Stimulated activated CD4-positive, alpha-beta T cell treated with anti-CD3 and anti-CD28 coated beads, Interleukin-2, amount 100 ng/mL, for 48 hours (primary cell): ENCODE data around the gene ABI3BP.

Source experiments
- DNase-seq, 2 donors: peaks; one replicate each; pipeline ENCODE4 v3.0.0-alpha.2; 2020

ABI3BP gene

DNA sequence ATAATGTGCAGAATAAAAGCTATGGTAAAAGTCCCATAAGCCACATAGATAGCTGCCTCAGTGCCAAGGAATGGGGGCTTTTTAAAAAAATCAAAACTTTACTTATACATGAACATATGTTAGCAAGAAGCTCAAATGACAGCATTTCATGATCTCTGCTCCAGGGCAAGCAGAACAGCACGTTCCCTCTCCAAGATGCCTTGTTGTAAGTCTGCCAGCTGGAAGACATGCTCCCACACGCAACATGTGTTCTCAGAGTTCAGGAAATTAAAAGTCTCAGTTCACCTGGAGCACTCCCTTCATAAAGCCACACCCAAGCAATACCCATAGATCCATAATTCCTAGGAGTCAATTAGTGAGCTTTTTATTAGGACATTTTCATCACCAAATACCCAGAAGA is 52.2 kb downstream of the ABI3BP start:
- no peak for DNase-seq

DNA sequence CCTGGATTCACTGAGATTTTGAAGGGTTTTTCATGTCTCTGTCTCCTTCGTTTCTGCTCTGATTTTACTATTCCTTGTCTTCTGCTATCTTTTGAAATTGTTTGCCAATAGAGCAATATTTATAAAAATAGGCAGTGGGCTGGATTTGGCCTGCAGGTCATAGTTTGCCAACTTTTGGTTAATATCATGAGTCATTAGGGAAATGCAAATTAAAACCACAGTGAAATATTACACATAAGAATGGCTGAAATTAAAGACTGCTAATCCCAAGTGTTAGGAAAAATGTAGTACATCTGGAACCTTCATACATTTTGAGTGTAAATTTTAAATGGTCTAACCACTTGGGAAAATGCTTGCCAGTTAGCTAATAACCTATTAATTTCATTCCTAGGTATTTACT is 56.3 kb downstream of the ABI3BP start:
- no peak for DNase-seq

DNA sequence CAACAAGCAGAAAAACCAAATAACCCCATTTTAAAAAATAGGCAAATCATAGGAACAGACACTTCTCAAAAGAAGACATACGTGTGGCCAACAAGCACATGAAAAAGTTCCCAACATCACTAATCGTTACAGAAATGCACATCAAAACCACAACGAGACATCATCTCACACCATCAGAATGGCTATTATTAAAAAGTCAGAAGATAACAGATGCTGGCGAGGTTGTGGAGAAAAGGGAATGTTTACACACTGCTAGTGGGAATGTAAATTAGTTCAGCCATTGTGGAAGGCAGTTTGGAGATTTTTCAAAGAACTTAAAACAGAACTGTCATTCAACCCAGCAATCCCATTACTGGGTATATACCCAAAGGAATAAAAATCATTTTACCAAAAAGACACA is 60.7 kb downstream of the ABI3BP start:
- no peak for DNase-seq

DNA sequence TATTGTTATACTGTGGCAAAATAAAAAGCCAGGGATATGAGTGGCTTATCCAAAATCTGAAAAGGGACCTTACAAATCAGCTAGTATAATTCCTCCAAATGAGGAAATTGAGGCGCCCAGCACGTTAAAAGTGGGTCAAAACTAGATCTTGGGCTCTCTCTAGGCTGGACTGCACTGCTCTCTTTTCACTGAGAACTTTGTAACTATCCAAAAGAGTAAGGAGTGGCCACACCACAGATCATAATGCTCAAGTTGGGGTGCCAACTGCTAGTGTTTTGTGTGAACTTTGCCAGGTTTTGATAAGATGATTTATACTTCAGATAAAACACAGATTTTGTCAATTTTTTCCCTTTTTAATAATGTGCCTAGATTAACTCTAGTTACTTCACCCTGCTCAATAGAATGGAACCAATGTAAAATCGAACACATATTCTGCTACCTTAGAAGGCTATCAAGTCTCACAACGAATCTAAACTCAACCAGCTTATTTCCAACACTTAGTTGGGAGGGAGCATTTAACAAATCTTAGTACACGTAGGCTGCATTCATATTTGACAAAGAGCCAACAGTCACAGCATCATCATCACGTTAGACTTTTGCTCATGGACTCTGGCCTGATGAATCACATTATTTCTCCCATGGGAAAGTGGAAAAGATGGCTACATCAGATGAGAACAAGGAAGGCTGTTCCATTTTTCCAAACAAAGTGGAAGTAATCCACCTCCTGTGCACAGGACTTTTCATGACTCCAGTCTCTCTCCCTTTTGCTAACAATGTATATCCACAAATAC is 64.4 kb downstream of the ABI3BP start:
- no peak for DNase-seq

DNA sequence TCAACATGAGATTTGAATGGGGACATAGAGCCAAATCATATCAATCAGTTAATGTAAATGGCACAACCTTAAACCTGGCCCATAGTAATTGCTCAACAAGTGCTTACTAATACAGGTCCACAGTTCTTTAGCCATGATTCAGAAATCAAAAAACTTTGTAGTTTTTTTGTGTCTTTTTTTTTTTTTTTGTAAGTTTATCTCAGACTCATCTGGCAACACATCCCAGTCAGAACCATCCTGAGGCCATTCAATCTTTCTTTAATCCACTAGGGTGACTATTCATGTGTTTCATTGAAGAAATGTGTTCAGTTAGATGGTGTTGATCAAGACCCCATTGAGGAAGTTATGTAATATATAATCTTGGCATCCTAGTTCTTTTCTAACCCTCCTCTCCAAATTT is 65.4 kb downstream of the ABI3BP start:
- no peak for DNase-seq

DNA sequence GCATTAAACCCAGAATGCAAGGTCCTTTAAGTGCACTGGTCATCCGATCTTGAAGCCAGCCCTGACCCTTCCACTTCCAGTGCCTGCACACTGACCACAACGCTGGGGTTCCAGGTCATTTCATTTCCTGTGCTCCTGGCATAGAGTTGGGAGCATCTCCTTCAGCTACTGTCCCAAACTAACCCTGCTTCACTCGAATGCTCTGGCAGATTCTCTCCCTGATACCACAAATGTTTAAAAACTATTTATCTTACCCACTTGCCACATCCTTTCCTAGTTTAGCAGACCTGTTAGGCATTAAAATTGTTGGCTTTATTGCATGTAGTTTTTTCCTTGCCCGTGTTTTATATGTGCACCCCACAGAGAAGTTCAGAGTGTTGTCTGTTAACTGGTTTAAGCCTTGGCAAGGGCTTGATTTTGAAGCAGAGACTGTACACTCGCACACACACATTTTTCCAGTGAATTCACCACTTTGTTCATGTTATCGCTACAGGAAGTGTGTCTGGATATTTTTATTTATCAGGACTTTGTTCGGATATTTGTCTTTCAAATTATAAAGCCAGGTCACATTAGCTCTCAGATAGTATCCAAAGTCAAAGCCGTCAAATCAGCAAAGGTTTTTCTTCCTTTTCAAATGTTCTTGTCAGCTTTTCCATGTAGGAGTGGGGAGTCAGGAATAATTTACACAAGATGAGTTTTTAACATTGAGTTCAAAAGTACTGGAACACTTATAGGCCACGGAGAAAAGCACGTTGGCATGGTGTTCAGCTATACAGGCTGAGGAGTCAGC is 77.3 kb downstream of the ABI3BP start:
- no peak for DNase-seq

DNA sequence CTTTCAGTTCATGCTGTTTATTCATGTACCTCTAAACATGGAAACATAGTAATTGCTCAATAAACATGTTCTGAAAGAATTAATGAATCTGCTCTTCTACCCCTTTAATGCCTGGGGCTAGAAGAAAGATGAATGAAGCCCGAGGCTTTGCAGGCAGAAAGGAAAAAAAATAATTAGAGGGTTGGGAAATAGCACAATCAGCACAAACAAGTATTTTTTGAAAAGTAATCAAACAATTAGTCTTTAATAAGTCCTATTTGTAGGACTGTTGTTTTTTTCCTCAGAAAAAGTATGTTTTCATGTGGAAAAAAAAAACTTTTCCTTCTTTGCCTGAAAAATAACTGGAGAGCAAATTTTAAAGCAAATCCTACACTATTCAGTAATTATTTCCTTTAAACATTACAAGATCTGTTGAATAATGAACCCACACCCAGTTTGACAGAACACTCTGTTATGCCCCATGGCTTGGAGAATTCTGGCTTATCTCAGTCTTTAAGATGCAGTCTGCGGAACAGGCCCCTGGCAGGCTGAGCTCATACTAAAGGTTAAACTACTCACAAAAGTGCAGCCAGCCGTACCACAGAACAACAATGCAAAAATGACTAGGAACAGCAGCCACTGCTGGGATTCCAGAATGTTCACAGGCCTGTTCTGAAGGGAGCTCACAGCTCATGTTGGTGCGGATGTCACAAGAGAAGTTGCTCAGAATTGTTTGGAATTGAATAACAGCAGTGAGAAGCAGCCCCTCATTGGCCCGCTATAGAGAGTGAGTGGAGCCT is 79.2 kb downstream of the ABI3BP start:
- DNase-seq, result no peak

DNA sequence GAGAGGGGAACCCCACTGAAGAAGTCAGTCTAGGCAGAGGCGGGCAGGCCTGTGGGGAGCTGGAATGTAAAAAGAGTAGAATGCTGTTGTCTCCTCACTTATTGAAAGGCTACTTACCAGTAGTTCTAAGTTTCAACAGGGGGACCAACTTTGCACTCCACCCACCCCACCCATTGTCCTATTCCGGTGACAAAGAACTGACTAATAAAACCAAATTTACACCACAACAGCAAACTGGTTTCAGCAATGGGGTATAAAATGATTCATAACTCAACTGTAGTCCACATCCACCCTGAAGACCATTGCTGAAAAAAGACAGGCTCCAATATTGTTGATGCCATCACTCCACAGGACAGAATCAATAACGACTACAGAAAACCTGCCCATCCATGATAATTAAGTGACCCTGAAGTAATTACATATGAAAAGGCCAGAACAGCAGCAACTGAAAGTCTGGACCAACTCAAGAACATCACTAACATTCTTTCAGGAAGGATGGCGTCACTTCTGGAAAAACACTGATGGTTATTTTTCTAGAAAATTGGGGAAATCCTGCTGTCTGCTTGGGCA is 80.2 kb downstream of the ABI3BP start:
- DNase-seq, result no peak

DNA sequence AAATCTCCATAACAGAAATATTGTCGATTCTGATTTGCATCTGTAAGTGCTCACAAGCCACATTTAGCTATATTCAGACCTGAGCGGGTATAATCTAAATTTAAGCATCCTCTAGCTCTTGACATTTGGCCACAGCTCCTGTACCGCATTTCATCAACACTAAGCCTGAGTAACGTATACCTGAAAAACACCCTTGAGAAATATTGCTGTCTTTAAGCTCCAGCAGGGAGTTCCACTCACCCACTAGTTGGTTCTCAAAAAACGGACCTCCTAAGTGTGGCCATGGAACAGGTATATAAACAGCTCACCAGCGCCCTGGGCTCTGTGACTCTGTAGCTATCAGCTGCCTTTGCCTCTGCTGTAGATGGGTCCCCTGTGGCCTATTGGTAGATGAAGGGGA is 80.7 kb downstream of the ABI3BP start:
- no peak for DNase-seq

DNA sequence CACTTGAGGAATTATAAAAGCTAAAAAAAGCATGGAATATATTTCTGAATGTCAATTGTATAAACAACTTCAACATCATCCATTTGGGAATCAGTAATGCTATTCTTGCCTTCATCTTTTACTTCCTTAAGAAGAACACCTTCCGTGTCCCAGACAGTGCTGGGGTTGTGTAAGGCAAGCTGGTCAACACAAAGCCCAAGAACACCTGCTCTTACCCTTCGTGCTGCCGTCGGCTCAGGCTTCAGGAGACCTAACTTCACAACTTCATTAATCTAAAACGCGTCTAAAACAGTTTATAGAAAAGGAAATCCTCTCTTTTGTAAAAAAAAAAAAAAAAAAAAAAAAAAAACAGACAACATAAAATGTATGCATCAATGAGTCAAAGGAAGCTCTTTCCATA is 81.3 kb downstream of the ABI3BP start:
- no peak for DNase-seq

DNA sequence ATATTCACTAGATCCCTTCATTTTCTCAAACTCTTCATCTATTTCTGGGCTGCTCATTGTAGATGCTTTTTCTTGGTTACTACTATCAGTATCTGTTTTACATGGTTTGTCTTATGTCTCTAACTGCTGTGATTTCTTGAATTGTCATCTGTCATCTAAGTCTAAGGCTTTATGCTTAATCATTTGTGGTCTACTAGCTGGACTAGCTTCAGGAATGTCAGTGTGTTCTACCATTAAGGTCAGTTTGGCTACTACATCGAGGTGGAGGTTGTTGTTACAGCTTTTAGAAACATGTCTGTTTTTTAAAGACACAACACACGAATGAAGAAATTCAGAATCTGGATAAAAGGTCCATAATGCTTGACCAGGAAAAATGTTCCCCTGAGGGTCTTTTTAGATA is 82.2 kb downstream of the ABI3BP start:
- no peak for DNase-seq

DNA sequence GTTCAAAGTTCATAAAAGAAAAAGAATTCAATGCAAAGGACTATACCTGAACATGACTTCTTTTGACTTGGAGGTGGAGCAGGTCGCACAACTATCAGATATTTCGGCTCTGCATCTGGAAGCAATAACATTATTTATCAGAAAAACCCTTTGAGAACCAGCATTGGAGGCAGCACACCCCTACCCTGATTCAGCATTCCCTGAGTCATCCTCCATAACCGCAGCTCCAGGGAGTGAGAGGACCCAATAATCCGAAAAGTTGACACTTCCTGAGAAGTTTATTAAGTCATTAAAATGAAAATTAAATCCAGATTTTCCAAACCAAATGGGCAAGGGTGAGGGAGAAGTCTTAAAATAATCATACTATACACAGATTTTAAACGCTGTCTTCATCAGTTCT is 90.6 kb downstream of the ABI3BP start:
- no peak for DNase-seq

DNA sequence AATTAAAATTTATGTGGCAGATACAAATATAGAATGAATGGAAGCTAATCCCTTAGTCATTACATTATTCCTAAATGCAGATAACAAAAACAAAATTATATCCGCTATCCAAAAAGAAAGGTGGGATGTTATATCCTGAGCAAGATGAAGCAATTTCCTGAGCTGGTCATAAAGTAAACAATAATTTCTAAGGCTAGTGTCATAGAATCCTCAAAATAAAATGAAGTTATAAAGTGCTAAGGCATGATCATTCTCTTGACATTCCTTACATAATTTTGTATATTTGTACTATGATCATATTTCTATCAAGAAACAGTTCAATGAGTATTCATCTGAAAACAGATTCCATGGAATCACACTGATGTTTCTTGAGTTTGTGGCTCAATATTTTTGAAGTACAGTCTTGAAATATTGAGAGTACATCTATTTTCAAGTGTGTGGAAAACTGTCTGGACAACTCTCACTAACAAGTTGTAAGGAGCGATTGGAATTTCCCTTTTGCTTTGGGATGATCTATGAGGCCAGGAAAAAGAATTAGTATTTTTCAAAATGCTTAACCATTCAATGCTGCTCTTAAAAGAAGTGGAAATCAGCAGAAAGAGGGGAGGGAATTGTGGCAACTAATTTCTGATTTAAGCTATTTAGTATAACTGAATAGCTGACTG is 92.4 kb downstream of the ABI3BP start:
- no peak for DNase-seq

DNA sequence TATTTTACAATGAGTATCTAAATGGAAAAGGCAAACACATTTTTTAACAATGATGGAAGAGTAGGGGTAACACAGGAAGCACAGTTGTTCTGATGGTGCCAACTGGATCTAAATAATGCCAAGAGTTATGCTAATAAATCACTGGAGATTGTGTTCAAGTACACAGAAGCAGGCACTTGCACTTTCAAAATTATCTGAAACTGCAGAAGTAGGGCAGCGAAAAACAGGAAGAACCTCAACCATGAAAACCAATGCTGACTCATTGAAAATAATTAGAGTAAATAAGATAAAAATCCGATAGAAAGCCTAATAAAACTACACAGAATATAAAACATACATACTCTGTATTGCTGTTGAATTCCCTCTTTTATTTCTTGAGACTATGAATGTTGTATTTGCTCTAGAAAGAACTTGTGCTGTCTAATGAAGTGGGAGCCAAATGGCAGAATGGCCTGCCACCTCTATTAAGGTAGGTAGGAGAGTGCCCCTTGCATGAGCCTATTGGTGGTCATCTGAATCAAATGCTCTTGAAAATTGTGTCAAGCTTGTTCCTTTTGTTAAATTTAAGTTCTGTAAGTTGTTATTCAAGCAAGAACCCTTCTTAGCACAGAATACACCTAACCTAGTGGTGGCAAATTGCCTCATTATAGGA is 93.7 kb downstream of the ABI3BP start:
- no peak for DNase-seq

DNA sequence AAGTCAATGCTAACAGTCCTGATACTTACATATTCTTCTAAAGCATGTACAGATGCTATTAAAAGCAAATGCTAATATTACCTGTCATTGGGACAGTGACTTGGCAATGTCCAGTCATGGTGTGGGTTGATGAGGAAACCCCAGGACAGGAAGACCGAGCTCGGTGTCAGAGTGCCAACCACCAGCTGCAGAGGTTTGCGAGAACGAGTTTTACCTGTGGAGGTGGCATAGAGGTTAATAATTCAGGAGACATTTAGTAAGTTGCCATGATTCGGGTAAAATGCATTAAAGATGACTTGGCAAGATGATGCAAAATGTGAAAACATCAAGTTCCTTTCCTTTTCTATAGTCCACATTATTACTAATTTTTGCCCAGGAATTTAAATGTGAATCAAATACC is 94.5 kb downstream of the ABI3BP start:
- DNase-seq, result no peak

DNA sequence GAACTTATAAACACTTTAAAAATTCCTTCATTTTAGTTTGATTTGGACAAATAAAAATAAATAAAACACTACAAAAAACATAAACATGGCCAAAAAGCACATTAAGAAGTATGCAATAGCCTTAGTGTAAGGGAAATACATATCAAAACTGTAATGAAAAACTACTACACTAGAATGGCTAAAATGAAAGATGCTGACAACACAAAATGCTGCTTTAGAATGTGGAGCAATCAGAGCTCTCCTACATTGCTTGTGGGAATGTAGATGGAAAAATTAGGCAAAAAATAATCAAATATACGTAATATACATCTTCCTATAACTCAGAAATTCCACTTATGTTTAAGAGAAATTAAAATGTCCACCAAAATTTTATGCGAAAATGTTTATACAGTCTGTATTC is 96.2 kb downstream of the ABI3BP start:
- DNase-seq, result no peak

DNA sequence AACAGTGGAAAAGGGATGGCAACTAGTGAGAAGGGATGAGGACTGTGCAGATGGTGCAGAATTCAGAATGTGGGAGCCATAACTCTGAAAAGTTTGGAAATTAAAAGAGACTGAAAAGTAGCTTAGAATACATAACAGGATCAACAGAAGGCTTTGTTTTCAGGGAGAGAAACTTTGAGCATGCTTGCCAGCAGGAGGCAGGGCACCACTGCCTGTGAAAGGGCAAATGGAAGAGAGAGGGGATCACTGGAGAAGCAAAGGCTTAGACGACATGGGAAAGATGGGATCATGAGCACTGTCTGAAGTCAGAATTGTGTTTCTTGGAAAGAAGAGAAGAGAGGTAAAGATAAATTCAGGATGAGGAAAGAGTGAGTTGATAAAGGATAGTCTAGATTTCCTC is 99.6 kb downstream of the ABI3BP start:
- DNase-seq, result no peak

DNA sequence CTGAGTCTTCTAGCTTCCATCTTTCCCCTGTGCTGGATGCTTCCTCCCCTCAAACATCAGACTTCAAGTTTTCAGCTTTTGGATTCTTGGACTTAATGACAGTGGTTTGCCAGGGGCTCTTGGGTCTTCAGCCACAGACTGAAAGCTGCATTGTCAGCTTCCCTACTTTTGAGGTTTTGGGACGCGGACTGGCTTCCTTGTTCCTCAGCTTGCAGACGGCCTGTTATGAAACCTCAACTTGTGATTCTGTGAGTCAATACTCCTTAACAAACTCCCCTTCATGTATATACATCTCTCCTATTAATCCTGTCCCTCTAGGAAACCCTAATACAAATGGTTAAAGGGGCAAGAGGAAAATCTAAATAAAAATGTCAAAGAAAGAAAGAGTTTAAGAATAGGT is 100.1 kb downstream of the ABI3BP start:
- DNase-seq, result no peak

DNA sequence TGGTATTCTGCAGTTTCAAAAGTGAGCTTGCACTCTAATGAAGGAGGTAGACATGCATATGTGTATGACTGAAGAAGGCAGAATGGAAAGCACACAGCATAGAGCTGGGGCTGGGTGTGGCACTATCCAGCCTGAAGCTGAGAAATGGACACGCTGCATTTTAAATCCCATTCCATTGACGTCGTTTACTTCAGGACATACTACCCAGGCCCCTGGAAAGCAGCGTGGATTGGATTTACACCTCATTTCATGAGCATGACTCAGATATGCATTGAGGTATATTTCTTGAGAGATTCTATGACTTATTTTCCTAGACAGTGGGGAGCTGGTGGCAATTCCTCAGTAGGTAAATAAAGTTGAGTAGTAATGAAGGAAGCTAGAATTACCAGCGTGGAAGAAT is 101.4 kb downstream of the ABI3BP start:
- no peak for DNase-seq

DNA sequence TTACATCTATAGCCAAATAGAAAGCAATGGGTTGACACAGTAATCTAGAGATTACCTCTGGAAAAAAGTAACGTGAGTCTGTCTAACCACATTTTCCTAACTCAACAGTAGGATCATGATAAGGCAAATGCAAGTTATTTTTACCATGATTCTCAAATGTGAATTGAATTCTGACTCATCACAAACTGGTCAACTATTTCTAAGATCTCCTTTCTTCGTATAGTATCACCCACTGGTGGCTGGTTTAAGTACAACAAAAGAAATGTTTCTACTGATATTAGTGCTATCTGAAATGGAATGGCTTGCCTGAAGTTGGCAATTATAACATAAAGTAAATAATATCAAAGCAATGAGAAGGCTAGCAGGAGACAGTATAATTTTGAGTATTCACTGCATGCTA is 102.2 kb downstream of the ABI3BP start:
- no peak for DNase-seq

DNA sequence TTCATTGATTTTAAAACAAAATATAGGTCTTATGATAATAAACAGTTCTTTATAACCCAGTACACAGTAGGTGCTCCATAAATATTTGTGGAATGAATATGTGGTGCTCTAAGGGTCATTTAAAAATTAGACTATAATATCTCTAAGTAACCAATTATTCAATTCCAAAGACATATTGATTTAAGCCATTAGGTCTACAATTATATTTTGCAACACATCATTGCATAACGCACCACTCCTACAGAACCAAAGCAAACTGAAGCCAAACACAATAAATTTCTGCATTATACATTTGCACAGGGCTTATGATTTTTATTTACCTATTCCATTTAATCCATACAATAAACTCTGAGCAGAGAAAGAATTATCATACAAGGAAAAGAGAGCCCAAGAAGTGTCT is 104.3 kb downstream of the ABI3BP start:
- DNase-seq, result no peak

DNA sequence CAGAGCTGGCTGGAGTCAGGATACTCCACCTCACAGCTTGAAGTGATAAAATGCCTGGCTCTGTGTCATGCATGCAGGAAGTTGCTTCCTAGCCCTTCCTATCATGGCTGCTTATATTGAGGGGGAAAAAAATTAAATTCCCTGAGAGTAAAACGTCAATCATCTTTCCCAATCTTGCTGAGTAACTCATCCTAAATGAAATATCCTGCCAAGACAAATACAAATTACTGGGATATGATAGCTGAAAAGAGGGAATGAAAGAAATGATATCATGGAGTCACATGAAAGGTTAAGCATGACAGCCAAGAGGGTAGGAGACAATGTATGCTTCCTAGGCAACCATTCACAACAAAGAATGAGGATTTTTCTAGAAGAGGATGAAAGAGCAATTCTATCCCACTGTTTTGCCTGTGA is 110.6 kb downstream of the ABI3BP start:
- no peak for DNase-seq
